ENCODE data around the gene KDM4F. TPM values are rescaled to one million over a fixed set of nuclear protein-coding genes. Genes with fewer than 3 reads are reported as not detected.

The KDM4F gene
- total and polyA plus RNA-seq, 4 experiments from 2014 or later = not detected

GRCh38 chr11:95092549-95093324 lies 43.5 kb downstream of the KDM4F start:
- Mint-ChIP-seq H3K4me3 (peak overlapping the region in 2 of 8 donors; percentile 30 to 58), H3K4me1 (peaks cover 46 to 63% (median 55%) of the 10 kb centered on the region in 4 donors), H3K9me3 (no peaks in the 10 kb centered on the region), H3K27ac (peak overlapping the region in 3 of 7 donors; percentile 57 to 92 (median 74)), H3K36me3 (peaks cover 3 to 7% of the 10 kb centered on the region in 2 donors), H3K27me3 (no peaks in the 10 kb centered on the region)
- Histone ChIP-seq H3K27me3 (ENCODE audit: insufficient read depth, low read length) (no peaks in the 10 kb centered on the region), H3K27ac (ENCODE audit: low read depth, low read length) (no peak overlapping the region), H3K36me3 (ENCODE audit: insufficient read depth, low read length) (no peaks in the 10 kb centered on the region), H3K9me3 (ENCODE audit: control insufficient read depth in 1 of 2, low read length in 2 of 2) (no peaks in the 10 kb centered on the region), H3K4me1 (ENCODE audit: insufficient read depth, low read length) (peaks cover 54% of the 10 kb centered on the region), H3K4me3 (ENCODE audit: low read length in 2 of 2) (no peak overlapping the region)
- DNase-seq = peak in 4 of 5 donors; percentile 10 to 54 (median 16)
- CTCF ChIA-PET (ENCODE audit: partially characterized antibody) = interaction anchor here (0.5 to 8.1 kb wide), 12 partner anchors 9 to 1181 kb away, joined by 3 to 124 read pairs (median 4); partner anchors contain the start of gene SRSF8
- POLR2A ChIA-PET (ENCODE audit: partially characterized antibody) = interaction anchor here (1.0 to 9.7 kb wide), 4 partner anchors 22 to 698 kb away, joined by 3 to 376 read pairs (median 32); partner anchors contain the start of genes CEP57, FAM76B and SRSF8
- intact Hi-C loops (cut with micrococcal nuclease) = no loop called here

- no peaks in the 10 kb centered on the region for H3K36me3 ChIP-seq (ENCODE audit: insufficient read depth, low read length)
- H3K4me1 ChIP-seq (ENCODE audit: insufficient read depth, low read length) = peaks cover 51% of the 10 kb centered on the region
- Mint-ChIP-seq H3K27me3 (no peaks in the 10 kb centered on the region), H3K36me3 (peaks cover 8 to 10% of the 10 kb centered on the region in 2 donors), H3K27ac (peak overlapping the region in 2 of 7 donors; percentile 57 to 74), H3K4me1 (peaks cover 43 to 68% (median 55%) of the 10 kb centered on the region in 4 donors), H3K9me3 (no peaks in the 10 kb centered on the region), H3K4me3 (peak overlapping the region in 1 of 8 donors; percentile 30)
- CTCF ChIA-PET (ENCODE audit: partially characterized antibody) = interaction anchor here (0.9 to 8.1 kb wide), 10 partner anchors 9 to 58 kb away, joined by 3 to 124 read pairs (median 6); partner anchors contain the start of gene SRSF8
- POLR2A ChIA-PET (ENCODE audit: partially characterized antibody) = interaction anchor here (1.4 to 9.7 kb wide), 2 partner anchors 23 to 696 kb away, joined by 8 to 376 read pairs; partner anchors contain the start of genes CEP57, FAM76B and SRSF8
- H3K4me3 ChIP-seq (ENCODE audit: low read length in 2 of 2) = no peak overlapping the region
- H3K27ac ChIP-seq (ENCODE audit: low read depth, low read length) = no peak overlapping the region
- no peaks in the 10 kb centered on the region for H3K27me3 ChIP-seq (ENCODE audit: insufficient read depth, low read length)
- intact Hi-C loops (cut with micrococcal nuclease) = no loop called here
- H3K9me3 ChIP-seq (ENCODE audit: control insufficient read depth in 1 of 2, low read length in 2 of 2) = no peaks in the 10 kb centered on the region
- DNase-seq = no peak
Observed at GRCh38 chr11:95093548-95093947, 44.3 kb downstream of the KDM4F start.

- Mint-ChIP-seq H3K4me3 (peak overlapping the region in 1 of 8 donors; percentile 32), H3K9me3 (no peaks in the 10 kb centered on the region)
- H3K9me3 ChIP-seq (ENCODE audit: control insufficient read depth in 1 of 2, low read length in 2 of 2) = no peaks in the 10 kb centered on the region
Observed at GRCh38 chr11:95095858-95096587, 46.8 kb downstream of the KDM4F start.

GRCh38 chr11:95097209-95097608 lies 48.0 kb downstream of the KDM4F start:
- H3K4me3 Mint-ChIP-seq = no peak overlapping the region
- CTCF ChIA-PET (ENCODE audit: partially characterized antibody) = no interaction called here

More at GRCh38 chr11:95095858-95096587, 46.8 kb downstream of the KDM4F start:
- Histone ChIP-seq H3K27me3 (ENCODE audit: insufficient read depth, low read length) (no peaks in the 10 kb centered on the region), H3K4me1 (ENCODE audit: insufficient read depth, low read length) (peaks cover 42% of the 10 kb centered on the region), H3K27ac (ENCODE audit: low read depth, low read length) (no peak overlapping the region), H3K36me3 (ENCODE audit: insufficient read depth, low read length) (no peaks in the 10 kb centered on the region), H3K4me3 (ENCODE audit: low read length in 2 of 2) (no peak overlapping the region)
- Mint-ChIP-seq H3K36me3 (peaks cover 10% of the 10 kb centered on the region in 2 donors), H3K4me1 (peaks cover 27 to 49% (median 42%) of the 10 kb centered on the region in 4 donors), H3K27me3 (no peaks in the 10 kb centered on the region), H3K27ac (peak overlapping the region in 2 of 7 donors; percentile 3 to 42)
- ChIA-PET POLR2A (ENCODE audit: partially characterized antibody) (interaction anchor here (9.7 kb wide), 1 partner anchor 26 kb away, joined by 376 read pairs; the partner anchor contains the start of gene SRSF8), CTCF (ENCODE audit: partially characterized antibody) (interaction anchor here (1.5 kb wide), 1 partner anchor 29 kb away, joined by 5 read pairs; the partner anchor contains the start of gene SRSF8)
- DNase-seq = no peak
- intact Hi-C loops (cut with micrococcal nuclease) = no loop called here

GRCh38 chr11:95098826-95099225 lies 49.6 kb downstream of the KDM4F start:
- no peak for DNase-seq
- intact Hi-C loops (cut with micrococcal nuclease) = no loop called here
- ChIA-PET CTCF (ENCODE audit: partially characterized antibody) (interaction anchor here (1.0 kb wide), 1 partner anchor 29 kb away, joined by 3 read pairs; no protein-coding TSS in a partner anchor), POLR2A (ENCODE audit: partially characterized antibody) (interaction anchor here (2.0 kb wide), 1 partner anchor 10 kb away, joined by 8 read pairs; the partner anchor contains the start of gene ENDOD1)
- H3K27ac Mint-ChIP-seq = no peak overlapping the region
- H3K36me3 ChIP-seq (ENCODE audit: insufficient read depth, low read length) = no peaks in the 10 kb centered on the region
- peaks cover 17% of the 10 kb centered on the region for H3K4me1 ChIP-seq (ENCODE audit: insufficient read depth, low read length)
- no peaks in the 10 kb centered on the region for H3K27me3 Mint-ChIP-seq
- peaks cover 12 to 17% of the 10 kb centered on the region in 2 donors for H3K36me3 Mint-ChIP-seq
- H3K4me3 Mint-ChIP-seq = no peak overlapping the region
- H3K27me3 ChIP-seq (ENCODE audit: insufficient read depth, low read length) = no peaks in the 10 kb centered on the region
- peaks cover 11 to 26% (median 23%) of the 10 kb centered on the region in 4 donors for H3K4me1 Mint-ChIP-seq
- H3K9me3 Mint-ChIP-seq = no peaks in the 10 kb centered on the region
- H3K9me3 ChIP-seq (ENCODE audit: control insufficient read depth in 1 of 2, low read length in 2 of 2) = no peaks in the 10 kb centered on the region
- no peak overlapping the region for H3K27ac ChIP-seq (ENCODE audit: low read depth, low read length)
- no peak overlapping the region for H3K4me3 ChIP-seq (ENCODE audit: low read length in 2 of 2)

More at GRCh38 chr11:95097209-95097608, 48.0 kb downstream of the KDM4F start:
- intact Hi-C loops (cut with micrococcal nuclease) = no loop called here
- Mint-ChIP-seq H3K27me3 (no peaks in the 10 kb centered on the region), H3K27ac (peak overlapping the region in 1 of 7 donors; percentile 1), H3K36me3 (peaks cover 9 to 13% of the 10 kb centered on the region in 2 donors), H3K9me3 (no peaks in the 10 kb centered on the region), H3K4me1 (peaks cover 17 to 37% (median 31%) of the 10 kb centered on the region in 4 donors)
- Histone ChIP-seq H3K36me3 (ENCODE audit: insufficient read depth, low read length) (no peaks in the 10 kb centered on the region), H3K4me3 (ENCODE audit: low read length in 2 of 2) (no peak overlapping the region), H3K4me1 (ENCODE audit: insufficient read depth, low read length) (peaks cover 32% of the 10 kb centered on the region), H3K27ac (ENCODE audit: low read depth, low read length) (no peak overlapping the region), H3K27me3 (ENCODE audit: insufficient read depth, low read length) (no peaks in the 10 kb centered on the region), H3K9me3 (ENCODE audit: control insufficient read depth in 1 of 2, low read length in 2 of 2) (no peaks in the 10 kb centered on the region)
- DNase-seq = no peak
- POLR2A ChIA-PET (ENCODE audit: partially characterized antibody) = interaction anchor here (1.2 to 2.0 kb wide), 2 partner anchors 8 to 22 kb away, joined by 3 to 8 read pairs; partner anchors contain the start of gene ENDOD1

GRCh38 chr11:95100191-95100648 lies 51.0 kb downstream of the KDM4F start:
- no peak overlapping the region for H3K4me3 Mint-ChIP-seq
- DNase-seq = no peak
- no peak overlapping the region for H3K4me3 ChIP-seq (ENCODE audit: low read length in 2 of 2)
- H3K36me3 Mint-ChIP-seq = peaks cover 12 to 17% of the 10 kb centered on the region in 2 donors
- intact Hi-C loops (cut with micrococcal nuclease) = no loop called here
- H3K4me1 ChIP-seq (ENCODE audit: insufficient read depth, low read length) = peaks cover 17% of the 10 kb centered on the region
- H3K27ac ChIP-seq (ENCODE audit: low read depth, low read length) = no peak overlapping the region
- H3K27me3 Mint-ChIP-seq = no peaks in the 10 kb centered on the region
- no peaks in the 10 kb centered on the region for H3K9me3 ChIP-seq (ENCODE audit: control insufficient read depth in 1 of 2, low read length in 2 of 2)
- H3K4me1 Mint-ChIP-seq = peaks cover 11 to 23% (median 18%) of the 10 kb centered on the region in 4 donors
- ChIA-PET POLR2A (ENCODE audit: partially characterized antibody) (interaction anchor here (1.8 kb wide), 1 partner anchor 11 kb away, joined by 5 read pairs; the partner anchor contains the start of gene ENDOD1), CTCF (ENCODE audit: partially characterized antibody) (no interaction called here)
- no peaks in the 10 kb centered on the region for H3K27me3 ChIP-seq (ENCODE audit: insufficient read depth, low read length)
- no peak overlapping the region for H3K27ac Mint-ChIP-seq
- no peaks in the 10 kb centered on the region for H3K36me3 ChIP-seq (ENCODE audit: insufficient read depth, low read length)
- H3K9me3 Mint-ChIP-seq = peaks cover 0 to 2% (median 0%) of the 10 kb centered on the region in 8 donors

All from CD4-positive, alpha-beta memory T cell (primary cell).